Measurements from ENCODE around the gene PIGQ.

DNA sequence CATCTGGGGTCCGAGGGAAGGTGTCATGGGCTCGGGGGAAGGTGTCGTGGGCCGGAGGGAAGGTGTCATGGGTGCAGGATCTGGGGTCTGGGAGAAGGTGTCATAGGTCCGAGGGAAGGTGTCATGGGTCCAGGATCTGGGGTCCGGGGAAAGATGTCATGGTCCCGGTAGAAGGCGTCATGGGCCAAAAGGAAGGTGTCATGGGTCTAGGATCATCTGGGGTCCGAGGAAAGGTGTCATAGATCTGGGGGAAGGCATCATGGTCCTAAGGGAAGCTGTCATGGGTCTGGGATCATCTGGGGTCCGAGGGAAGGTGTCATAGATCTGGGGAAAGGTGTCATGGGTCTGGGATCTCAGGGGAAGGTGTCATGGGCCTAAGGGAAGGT is 21.0 kb downstream of the PIGQ start:
- TF ChIP-seq, protein P1, sequence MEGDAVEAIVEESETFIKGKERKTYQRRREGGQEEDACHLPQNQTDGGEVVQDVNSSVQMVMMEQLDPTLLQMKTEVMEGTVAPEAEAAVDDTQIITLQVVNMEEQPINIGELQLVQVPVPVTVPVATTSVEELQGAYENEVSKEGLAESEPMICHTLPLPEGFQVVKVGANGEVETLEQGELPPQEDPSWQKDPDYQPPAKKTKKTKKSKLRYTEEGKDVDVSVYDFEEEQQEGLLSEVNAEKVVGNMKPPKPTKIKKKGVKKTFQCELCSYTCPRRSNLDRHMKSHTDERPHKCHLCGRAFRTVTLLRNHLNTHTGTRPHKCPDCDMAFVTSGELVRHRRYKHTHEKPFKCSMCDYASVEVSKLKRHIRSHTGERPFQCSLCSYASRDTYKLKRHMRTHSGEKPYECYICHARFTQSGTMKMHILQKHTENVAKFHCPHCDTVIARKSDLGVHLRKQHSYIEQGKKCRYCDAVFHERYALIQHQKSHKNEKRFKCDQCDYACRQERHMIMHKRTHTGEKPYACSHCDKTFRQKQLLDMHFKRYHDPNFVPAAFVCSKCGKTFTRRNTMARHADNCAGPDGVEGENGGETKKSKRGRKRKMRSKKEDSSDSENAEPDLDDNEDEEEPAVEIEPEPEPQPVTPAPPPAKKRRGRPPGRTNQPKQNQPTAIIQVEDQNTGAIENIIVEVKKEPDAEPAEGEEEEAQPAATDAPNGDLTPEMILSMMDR (IDR thresholded peaks at IDR 0.05; ENCODE audit: insufficient read depth, low read length, poor library complexity, severe bottlenecking) = no peak
- no peak for TF ChIP-seq EZH2phosphoT487 (conservative IDR thresholded peaks at IDR 0.05; ENCODE audit: low read length)
